EH (cell line): ENCODE measurements around the gene PHF21A.
"Not testable (repeated sequence)": the region's sequence is repeated elsewhere in the genome, so short reads cannot be mapped to it uniquely, and the experiment has no call there.

Experiments used
- DNase-seq: peaks from one replicate; pipeline ENCODE4 v3.0.0-alpha.2; 2015; ENCODE audit warnings: low read depth

Gene PHF21A

DNA sequence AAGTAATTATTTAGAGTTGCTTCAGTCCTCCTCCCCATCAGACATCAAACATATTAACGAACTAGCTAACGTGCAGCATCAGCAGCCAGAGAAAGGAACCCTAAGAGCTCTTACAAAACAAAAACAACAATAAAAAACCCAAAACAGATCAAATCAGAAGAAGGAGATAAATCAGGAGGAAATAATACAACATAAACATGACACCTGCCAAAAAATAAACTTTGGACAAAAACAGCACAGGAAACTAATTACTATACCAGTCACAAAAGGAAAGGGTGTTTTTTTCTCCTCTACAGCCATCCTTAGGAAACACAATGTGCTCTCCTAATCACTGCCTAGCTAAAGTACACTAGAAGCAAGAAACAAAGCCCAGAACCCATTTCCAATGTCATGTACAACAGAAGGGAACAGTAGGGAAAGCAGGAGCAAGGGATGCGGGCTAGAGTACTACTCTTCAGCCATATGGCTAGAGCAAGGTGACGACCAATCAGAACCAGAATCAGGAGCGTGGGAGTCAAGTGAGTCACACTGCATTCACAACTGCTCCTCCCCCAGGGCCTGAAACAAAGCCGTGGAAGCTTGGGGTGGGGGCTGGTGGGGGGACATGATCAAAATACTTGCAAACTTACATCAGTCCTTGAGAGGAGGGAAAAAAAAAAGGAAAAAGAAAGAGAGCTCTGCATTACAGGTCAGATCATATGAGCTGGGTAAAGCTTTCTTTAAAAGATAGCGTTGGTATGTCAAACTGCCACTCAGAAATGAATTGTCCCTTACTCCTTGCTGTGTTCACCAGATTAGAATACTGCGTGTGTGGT is 138.4 kb downstream of the PHF21A start:
- DNase-seq, result peak; percentile 83

DNA sequence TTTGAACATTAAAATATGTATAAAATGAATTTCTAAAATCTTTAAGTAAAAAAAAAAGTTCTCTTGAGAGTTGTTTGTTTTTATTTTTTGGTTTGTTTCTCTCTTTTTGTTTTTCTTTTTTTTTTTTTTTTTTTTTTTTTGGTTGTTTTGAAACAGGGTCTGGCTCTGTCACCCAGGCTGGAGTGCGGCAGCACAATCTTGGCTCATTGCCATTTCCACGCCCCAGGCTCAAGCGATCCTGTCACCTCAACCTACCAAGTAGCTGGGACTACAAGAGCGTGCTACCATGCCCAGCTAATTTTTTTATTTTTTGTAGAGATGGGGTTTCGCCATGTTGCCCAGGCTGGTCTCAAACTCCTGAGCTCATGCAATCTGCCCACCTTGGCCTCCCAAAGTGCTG is 139.4 kb downstream of the PHF21A start:
- not testable (repeated sequence) for DNase-seq

DNA sequence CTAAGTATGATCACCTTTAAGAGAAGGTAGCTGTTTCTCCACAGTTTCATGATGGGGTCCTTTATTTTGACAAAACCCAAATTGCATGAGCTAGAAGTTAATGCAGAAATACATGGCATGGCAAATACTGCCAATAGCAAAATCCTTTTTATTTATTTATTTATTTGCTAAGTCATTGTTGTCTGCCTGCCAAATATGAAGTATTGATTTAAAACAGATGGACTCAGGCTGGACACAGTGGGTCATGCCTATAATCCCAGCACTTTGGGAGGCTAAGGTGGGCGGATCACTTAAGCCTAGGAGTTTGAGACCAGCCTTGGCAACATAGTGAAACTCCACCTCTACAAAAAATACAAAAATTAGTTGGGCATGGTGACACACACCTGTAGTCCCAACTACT is 146.4 kb downstream of the PHF21A start:
- DNase-seq, result peak; percentile 29

DNA sequence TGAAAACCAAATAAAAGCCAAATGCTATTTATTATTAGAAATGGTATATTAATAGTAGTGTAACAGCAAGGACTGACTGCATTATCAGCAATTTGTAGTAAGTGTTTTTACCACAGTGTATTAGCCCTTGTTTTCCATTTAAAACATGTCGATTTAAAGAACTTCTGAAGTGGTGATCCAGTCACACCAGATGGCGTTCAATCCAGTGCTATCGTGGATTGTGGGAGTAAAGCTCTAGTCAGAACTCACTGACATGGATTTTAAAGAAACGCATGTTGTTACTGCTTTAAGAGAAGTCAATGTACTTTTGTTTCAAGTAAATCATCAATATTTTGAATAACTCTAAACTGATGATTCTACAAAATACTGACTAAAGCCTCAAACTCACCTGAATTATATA is 147.7 kb downstream of the PHF21A start:
- no peak for DNase-seq

DNA sequence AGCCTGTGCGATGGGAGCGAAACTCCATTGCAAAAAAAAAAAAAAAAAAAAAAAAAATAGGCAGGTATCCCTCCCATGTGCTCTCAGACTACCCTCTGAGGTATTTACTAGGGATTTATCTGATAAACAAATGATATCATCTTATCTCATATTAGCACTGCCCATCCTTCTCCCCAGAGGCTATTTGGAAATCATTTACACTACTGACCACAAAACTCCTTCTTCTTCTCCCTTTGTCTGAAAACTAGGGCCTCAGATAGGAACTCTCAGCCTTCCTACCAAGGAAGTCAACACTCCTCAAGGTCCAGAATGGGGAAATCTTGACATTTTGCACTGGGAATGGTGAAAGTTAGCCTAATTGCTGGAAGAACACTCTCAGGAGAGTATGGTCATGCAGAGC is 152.4 kb downstream of the PHF21A start:
- DNase-seq, result no peak

DNA sequence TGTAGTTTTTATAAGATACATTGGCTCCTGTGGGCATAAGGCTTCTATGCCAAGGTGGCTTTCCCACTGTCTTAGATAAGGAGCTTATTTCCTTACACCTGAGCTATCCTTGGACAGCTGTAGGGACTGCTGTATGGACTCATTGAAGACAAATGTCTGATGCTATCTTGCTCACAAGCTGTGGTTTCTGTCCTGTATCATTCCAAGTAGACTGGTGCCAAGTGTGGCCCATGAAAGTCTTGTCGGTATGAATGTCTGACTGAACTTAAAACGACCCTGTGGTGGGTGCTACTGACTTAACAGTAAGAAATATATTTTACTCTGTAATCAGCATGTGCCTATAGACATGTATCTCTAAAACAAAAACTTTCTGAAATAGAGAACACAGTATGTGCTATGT is 153.7 kb downstream of the PHF21A start:
- DNase-seq, result no peak

DNA sequence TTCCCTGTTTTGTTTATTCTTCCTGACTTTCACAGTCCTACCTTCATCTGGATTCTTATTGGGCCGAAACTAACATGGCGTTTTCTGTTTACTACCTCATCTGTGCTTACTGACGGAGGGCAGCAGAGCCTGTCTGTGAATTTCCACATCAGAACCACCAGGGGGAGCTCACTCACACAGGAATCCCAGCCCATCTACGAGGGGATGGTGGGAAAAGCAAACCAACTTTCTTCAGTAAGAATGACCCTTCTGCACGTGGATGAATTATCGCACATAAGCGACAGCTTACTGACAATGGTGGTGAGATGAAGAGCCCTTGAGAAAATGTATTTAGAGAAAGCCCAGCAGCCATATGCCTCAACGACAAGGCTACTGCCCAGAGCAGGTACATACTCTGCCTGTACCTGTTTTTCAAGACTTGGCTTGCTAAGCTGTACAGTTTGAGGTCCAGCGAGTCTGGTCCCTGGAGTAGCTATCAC is 156.3 kb downstream of the PHF21A start:
- peak; percentile 82 for DNase-seq

DNA sequence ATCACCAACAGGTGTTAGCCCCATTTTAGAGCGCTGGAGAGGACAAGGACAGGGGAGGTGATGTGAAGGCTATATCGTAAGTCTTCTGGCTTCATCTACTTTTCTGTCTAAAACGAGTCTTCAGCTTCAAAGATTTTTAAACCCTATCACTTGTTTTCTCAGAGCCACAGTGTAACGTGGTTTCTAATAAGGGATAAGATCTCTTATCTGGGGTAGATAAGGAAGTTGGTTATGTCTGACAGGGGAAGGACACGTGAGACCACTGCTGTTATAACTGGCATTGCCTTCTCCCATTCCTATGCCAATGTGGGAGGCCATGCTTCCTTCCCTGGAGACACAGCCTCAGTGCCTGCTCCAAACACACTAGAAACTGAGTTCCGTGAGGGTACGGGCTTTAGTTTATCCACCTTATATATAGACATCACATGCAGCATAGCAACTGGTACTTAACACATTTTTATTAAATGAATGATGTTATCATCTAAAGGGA is 159.5 kb downstream of the PHF21A start:
- no peak for DNase-seq

DNA sequence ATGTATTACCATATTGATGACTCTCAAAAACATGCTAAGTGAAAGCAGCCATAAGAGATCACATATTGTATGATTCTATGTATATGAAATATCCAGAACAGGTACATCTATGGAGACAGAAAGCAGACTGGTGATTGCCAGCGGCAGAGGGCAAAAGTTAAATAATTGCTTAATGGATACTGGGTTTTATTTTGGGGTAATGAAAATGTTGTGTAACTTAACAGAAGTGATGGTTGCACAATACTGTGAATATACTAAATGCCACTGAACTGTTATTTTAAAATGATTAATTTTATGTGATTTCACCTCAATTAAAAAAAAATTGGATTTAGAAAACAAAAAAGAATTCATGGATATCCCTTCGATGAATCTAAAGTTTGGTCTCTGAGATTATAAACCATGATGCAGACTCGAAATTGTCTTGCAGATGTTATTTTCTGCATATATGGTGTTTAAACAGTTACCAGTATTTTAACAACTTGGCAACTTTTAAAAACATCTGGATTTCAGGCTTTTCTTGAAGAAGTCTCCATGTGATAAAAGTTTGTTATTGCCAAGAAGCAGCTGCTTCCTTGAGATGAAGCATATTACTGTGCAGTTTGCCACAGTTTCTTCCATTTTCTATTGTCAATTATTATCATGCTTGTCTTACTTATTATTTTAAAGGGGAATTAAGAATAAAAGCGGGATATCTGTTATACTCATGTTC is 160.7 kb downstream of the PHF21A start:
- no peak for DNase-seq

DNA sequence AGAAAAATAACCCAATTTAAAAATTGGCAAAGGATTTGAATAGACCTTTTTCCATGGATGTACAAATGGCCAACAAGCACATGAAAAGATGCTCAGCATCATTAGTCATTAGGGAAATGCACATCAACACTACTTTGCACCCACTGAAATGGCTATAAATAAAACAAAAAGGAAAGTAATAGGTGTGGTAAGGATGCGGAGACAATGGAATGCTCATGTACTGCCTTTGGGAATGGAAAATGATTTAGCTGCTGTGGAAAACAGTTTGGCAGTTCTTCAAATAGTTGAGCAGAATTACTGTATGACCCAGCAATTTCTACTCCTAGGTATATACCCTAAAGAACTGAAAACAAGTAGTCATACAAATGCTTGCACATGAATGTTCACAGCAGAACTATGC is 161.4 kb downstream of the PHF21A start:
- peak; percentile 64 for DNase-seq

DNA sequence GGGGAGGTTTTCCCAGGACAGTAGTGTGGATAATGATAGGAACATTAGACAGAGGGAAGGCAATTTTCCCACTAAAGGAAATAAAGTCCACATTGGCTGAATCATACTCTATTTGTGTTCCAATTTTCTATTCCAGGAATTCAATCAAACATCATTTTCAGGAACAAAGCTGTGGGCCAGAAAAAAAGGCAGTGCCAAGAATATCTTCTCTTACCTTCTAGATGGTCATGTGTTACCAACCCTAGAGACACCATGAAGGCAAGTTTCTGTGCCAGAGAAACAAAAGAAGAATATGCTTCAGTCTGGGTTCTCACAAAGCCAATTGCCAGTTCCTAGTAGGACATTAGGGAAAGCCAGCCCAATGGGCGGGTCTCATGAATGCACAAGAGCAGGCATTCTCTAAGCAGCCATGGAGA is 171.3 kb downstream of the PHF21A start:
- peak; percentile 18 for DNase-seq

DNA sequence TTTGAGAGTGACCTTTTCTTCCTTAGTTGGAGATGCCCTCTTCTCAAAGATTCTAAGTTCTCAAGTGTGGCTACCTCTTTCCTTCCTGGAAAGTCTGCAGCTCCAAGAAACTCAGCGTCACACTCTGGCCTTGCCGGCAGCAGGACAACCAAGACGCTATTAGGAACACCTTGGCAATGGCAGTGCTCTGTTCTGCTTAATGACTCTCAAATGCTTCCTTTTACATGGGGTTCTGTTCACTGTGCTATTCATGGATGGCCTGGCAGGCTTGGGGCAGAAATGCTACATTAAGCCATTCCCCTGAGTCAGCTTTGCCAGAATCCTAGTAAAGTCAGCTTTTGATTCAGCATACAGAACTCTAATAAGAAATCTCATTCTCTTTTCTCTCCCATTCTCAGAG is 172.9 kb downstream of the PHF21A start:
- no peak for DNase-seq

DNA sequence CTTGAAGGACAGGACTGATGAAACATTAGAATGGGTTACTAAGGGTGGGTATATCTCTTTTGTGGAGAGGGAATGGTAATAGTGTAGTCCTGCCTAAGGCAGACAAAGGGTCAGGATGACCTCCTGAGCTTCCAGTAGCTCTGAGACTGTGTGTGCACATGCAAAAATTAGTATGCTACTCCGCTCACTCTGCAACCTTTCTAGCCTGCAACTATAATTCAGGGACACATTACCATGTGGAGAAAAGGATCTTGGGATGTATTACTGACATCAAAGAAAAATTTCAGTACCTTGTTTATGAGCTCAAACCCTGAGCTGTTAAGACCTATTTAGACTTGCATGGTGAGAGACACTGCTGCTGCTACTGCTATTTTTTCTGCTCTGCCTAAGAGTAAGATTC is 173.4 kb downstream of the PHF21A start:
- DNase-seq, result no peak

DNA sequence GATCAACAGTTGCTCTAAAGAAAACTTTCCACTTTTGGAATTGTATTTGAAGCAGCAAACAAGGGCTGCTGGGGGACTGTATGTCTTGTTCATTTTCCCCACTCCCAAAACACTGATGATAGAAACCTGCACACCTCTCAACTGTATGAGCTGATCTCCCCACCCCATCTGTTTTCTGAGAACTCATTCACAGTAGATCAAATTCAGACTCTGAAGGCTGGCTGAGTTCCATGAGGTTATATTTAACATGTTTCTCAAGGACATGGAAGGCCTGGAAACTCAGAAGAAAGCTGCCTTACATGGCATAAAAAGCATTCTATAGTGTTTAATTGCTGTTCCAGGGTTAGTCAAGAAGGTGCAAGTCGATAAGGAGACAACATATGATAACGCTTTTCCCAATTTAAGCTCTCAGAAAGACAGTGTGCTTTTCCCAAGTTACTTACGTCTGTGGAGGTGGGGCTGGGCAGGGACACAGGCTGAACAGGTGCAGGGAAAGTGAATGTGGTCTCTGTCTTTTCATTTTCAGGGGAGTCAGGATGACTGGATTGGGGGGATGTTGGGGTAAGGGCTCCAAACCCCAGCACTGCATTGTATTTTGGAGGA is 175.8 kb downstream of the PHF21A start:
- DNase-seq, result no peak

DNA sequence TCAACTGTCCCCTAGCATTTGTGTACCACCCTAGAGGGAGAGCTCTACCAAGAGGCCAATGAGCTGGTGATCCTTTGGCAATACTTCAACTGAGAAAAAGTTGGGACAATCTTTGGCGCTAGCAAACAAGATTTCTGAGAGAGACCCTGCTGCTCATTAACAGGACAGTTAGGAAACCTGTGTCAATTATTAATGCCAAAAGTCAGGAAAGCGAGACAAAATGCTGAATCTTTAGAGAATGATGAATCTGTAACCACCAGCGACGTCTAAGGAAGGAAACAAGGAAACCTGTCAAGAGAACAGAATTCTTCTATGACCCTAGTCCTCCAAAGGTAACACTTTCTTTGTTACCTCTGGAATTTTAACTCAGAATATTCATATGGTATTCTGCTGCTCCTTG is 178.9 kb downstream of the PHF21A start:
- DNase-seq, result no peak

DNA sequence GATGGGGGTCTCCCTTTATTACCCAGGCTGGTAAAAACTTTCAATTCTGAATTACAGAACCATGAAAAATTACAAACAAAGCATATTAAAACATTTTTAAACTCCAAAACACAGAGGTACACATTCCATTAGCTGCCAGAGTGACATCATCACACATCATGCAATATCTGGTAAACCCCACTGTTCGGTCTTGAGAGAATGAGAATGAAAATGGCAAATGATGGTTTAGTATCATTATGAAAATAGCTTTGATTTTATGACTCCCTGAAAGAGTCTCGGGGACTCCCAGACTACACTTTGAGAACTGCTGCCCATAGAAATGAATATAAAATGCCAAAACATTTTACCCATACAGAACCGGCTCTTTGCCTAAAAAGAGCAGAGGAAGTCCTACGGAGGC is 180.0 kb downstream of the PHF21A start:
- DNase-seq, result no peak

DNA sequence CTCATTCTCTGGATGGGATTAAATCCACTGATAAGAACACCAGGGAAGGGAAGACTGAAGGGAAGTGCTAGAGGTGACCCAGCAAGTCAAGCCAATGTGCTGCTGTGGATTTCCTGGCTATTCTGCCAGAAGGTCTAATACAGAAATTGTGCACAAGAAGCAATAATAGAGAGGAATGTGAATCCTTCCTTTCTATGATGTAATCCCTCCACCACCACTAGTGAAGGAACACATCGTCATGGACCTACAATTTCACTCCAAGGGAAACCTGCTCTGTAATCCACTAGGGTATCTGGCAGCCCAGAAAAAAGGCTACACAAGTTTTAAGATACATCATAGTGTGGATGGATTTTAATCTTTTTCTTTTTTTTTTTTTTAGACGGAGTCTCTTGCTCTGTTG is 181.4 kb downstream of the PHF21A start:
- peak; percentile 25 for DNase-seq

DNA sequence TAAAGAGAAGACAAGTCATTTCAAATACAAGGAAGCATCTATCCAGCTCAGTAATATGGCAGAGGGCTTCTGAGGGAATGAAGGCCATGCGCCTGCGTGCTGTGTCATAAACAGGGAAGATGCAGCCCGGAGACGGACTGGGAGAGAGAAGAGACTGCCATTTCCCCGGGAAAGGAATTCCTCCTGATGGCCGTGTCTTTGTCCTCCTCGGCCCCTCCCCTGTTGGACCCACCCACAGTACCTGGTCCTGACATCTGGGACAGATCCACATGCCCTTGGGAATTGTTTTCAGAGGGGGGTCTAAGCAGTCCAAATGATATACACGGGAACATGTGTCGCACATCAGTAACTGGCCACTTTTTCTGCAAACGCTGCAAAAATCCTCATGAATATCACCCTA is 183.3 kb downstream of the PHF21A start:
- DNase-seq, result no peak

DNA sequence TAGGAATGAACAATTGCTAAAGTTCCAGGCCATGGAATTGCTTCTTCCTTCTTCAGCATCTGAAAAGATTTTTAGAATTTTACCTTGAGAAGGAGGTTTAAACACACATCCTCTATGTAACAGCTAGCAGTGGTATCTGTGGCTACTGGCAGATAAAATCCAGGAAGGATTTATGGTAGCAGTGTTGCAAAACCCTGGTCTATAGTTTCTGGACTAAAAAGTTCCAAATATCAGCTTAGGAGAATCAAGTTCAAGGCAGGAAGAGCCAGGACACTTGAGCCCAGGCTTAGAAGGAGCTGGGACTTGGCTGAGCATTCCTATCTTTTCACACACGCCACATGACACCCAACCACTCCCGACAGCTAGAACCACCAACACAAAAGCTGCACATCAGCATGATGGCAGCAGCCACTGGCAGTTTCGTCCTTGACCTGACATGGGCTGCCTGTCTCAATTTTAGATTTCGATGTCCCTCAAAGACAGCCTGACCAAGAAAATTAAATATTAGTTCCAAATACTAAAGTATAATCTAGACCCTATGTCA is 184.7 kb downstream of the PHF21A start:
- no peak for DNase-seq

DNA sequence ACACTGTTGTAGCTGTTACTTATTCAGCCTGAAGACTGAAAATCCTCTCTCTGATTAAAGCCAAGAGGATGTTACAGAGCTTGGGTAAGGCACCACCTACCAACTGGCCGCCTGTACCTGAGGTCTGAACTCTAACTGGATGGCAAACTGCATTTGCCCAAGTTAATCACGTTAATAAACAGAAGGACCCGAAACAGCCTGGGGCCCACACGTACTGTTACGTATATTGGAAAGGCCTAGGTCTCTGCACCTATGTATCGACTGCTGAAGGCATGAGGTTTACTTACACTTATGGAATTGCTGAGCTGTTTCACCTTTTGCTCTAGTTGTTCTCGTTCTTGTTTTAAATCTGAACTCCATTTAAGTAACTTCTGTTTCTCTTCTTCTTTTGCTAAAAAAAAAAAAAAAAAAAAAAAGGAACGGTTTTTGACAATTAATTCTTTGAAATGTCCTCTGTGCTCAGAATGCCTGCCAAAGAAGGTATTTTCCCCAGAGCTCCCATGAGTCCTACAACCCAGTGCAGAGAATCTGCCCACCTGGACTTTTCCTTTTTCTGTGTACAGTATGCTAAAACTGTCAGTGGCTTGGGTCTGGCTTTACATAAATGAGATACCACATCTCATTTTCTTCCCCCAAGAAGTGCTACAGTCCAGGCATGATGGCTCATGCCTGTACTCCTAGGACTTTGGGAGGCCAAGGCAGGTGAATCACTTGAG is 185.7 kb downstream of the PHF21A start:
- DNase-seq, result no peak

DNA sequence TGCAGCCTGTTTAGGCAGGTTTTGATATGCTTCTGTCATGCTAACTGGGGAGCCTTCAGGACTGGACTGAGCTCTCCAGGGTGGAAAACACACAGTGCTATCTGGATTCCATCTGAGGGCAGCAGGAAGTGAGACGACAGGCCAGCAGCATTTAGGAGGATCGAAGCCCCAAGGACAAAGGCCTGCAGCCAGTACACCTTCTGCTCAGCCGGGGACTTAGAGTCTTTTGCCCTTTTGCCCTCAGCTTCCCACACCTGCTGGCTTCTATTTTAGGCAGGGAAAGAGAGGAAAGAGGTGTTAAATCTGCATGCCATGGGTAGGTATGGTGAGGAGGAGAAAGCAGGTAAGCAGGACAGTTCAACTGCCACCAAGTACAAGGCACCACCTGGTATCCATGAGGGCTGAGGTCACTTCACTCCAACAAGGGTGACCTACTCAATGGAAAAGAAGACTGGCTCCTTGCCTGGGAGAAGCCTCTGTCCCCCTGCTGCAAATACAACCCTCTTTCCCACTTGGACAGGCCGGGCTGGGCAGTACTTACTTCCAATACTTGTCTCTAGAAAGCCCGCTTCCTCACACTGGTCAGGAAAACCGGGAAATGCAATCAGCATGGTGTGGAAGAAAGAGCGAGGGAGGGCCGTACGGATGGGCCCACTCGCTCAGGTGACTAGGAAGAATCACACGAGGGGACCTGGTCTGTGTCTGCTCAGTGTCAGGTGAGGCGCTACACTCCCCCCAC is 186.5 kb downstream of the PHF21A start:
- DNase-seq, result no peak
